CD4-positive, alpha-beta T cell treated with Interleukin-2 at 100 ng/mL for 4 hours (primary cell): ENCODE results near the gene RIPOR2.
"Not testable (repeated sequence)": the region's sequence is repeated elsewhere in the genome, so short reads cannot be mapped to it uniquely, and the experiment has no call there.

Experiments
- DNase-seq: peaks from one replicate; pipeline ENCODE4 v3.0.0-alpha.2; 2020; ENCODE audit warnings: low spot score

The RIPOR2 gene

DNA sequence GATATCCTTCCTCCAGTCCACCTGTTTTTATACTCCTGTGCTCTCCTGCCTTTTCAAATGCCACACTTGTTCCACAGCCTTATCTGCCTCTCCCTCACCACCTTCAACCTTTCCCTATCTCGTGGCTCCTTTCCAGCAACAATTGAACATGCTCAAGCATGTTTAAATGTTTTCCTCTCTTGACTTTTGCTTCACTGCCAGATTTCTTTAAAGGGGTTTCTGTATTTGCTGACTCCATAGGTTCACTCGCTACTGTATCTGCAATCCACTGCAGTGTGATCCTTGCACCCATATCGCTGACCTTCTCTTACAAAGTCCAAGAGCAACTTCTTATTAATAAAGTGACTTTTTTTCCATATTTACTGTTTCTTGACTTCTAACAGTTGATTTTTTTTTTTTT is 172.2 kb downstream of the RIPOR2 start:
- DNase-seq = no peak

DNA sequence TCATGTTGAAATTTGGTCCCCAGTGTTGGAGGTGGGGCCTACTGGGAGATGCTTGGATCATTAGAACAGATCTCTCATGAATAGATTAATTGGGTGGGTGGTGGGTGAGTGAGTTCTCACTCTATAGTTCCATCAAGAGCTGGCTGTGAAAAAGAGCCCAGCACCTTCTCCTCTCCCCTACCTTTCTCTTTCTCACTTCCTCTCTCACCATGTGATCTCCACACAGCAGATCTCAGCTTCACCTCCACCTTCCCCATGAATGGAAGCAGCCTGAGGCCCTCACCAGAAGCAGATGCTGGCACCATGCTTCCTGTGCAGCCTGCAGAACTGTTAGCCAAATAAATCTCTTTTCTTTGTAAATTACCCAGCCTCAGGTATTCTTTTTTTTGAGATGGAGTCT is 173.9 kb downstream of the RIPOR2 start:
- no peak for DNase-seq

DNA sequence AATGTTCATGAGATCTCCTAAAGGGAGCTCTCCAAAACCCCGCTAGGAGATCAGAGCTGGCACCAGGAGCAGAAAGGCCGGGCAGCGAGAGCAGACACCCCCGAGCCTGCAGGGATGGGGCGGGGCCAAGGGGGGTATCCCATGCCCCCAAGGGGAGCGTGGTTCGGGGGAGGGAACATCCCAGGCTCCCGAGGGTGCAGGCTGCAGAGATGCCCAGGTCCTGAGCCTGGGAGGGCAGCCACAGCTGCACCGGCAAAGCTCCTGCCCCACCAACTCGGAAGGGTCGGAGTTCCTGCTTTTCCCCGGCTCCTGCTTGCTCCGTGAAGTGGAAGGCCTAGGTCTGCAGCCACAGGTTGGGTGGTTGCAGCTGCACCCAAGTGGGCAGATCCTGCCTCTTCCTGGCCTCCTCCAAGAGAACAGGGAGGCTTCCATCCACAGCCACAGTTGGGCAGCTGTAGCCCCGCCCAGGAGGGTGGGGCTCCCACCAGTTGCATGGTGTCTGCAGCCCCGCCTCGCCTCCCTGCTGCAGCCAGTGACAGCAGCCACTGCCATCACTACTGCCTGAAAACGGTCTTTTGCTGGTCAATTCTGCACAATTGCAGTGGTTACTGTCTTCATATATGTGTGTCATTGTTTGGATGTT is 174.4 kb downstream of the RIPOR2 start:
- no peak for DNase-seq

DNA sequence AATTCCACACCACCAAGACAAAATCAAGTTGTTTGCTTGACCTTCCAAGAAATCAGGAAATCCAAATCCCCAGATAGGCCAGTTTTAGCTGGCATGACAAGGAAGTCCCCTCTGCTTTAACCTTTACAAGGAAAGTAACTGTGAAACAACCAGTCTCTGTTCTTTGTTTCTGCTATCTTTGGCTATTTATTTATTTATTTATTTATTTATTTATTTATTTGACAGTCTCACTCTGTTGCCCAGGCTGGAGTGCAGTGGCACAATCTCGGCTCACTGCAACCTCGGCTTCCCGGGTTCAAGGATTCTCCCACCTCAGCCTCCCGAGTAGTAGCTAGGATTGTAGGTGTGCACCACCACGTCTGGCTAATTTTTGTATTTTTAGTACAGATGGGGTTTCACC is 175.6 kb downstream of the RIPOR2 start:
- DNase-seq = no peak

DNA sequence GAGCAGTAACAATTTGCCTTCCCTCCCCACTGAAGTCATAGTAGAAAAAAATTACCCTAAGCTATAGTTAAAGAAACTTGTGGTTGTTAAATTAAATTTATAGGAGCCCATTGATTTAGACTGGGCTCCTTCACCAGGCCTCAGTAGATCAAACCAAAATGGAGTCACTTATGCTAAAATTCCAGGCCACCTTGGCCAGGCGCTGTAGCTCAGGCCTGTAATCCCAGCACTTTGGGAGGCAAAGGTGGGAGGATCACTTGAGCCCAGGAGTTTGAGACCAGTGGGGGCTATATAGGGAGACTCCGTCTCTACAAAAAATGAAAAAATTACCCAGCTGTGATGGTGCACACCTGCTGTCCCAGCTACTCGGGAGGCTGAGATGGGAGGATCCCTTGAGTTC is 176.0 kb downstream of the RIPOR2 start:
- DNase-seq = no peak

DNA sequence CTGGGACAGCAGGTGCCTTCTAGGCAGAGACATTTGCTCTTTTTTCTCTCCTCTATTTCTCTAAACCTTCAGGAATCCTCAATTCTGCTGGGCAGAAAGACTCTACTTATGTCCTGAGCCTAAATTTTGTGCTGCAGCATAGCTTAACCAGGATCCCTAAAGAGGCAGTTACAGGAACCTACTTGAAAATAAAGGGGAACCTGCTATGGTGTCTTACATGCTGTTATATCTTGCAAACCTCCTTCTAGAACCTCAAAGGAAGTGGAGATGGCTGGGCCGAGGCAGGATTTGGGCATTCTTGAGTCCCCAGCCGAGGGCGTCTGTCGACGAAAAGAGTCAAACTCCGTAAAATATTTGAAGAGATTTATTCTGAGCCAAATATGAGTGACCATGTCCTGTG is 178.1 kb downstream of the RIPOR2 start:
- DNase-seq = no peak

DNA sequence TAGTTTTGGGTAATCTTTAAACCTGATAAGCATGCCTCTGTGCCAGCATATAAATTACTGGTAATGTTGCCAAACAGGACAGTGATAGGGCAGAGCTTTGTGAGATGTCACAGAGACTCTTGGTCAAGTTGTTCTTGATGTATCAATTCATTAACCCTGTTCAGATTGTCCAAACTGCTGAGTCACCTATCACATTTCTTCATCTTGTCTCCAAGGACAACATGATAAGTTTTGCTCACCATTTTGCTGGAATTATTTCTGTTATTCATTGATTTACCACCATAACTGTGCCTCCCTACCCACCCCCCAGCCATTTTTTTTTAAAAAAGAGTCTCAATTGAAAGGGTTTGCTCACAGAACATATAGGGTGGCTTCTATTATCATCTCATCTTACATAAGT is 180.5 kb downstream of the RIPOR2 start:
- no peak for DNase-seq

DNA sequence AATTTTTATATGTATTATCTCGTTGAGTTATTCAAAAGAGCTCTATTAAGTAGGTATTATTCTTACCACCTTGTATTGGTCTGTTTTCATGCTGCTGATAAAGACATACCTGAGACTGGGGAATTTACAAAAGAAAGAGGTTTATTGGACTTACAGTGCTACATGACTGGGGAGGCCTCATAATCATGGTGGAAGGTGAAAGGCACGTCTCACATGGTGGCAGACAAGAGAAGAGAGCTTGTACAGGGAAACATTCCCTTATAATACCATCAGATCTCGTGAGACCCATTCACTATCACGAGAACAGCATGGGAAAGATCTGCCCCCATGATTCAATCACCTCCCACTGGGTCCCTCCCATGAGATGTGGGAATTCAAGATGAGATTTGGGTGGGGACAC is 181.4 kb downstream of the RIPOR2 start:
- DNase-seq = not testable (repeated sequence)
